SK-N-SH (cell line): ENCODE results near the gene P2RX5. TPM values are rescaled to one million over a fixed set of nuclear protein-coding genes. Genes with fewer than 3 reads are reported as not detected.
"Not testable (repeated sequence)": the region's sequence is repeated elsewhere in the genome, so short reads cannot be mapped to it uniquely, and the experiment has no call there.

Source experiments
- CTCF ChIA-PET: fragments of 300-600, 350-600 bp; formaldehyde crosslinking; extraction: SDS; loops from one replicate; lab custom pipeline; 2021; lab: Yijun Ruan, JAX
- POLR2A ChIA-PET: fragments of 350-600 bp; sonication (Branson Sonifier 250); formaldehyde crosslinking; extraction: SDS; loops from one replicate; lab custom pipeline; 2020; ENCODE audit warnings: antibody characterized with exemption, inconsistent platforms; lab: Yijun Ruan, JAX
- DNase-seq: peaks from one replicate; pipeline ENCODE4 v3.0.0; 2012
- H2AFZ ChIP-seq: fragments of 200-600 bp; sonication (generic); 2 replicates; pipeline ENCODE4 v1.8.1; 2016; ENCODE audit warnings: antibody characterized with exemption, mild to moderate bottlenecking, low read depth
- H3F3A ChIP-seq: fragments of 200-600 bp; sonication (generic); replicated peaks from 2 replicates; pipeline ENCODE3; 2016; ENCODE audit warnings: antibody characterized with exemption, mild to moderate bottlenecking; ENCODE audit not compliant: insufficient read depth
- H3K27ac ChIP-seq, 2 experiments: fragments of 200-500 bp in 1 of 2; fragments of 200-600 bp in 1 of 2; sonication (Bioruptor generic) in 1 of 2; sonication (generic), shearing (Covaris generic) in 1 of 2; 2 replicates each; pipeline versions ENCODE4 v1.5.1 to v1.6.1; 2014 to 2016; ENCODE audit warnings: low read depth in 2 of 2, inconsistent platforms in 1 of 2, low read length in 1 of 2, mild to moderate bottlenecking in 1 of 2, mixed read lengths in 1 of 2
- H3K27me3 ChIP-seq: fragments of 200-600 bp; sonication (generic), shearing (Covaris generic); 2 replicates; pipeline ENCODE4 v1.6.1; 2016; ENCODE audit warnings: mixed run types; ENCODE audit not compliant: insufficient read depth
- H3K36me3 ChIP-seq, 2 experiments: fragments of 200-500 bp in 1 of 2; fragments of 200-600 bp in 1 of 2; sonication (Bioruptor generic) in 1 of 2; sonication (generic) in 1 of 2; replicated peaks in 1 of 2; 2 replicates each; pipeline versions ENCODE3 to v1.5.1; 2014 to 2016; ENCODE audit warnings: low read length in 1 of 2, mild to moderate bottlenecking in 1 of 2; ENCODE audit not compliant: insufficient read depth in 2 of 2, control insufficient read depth in 1 of 2
- H3K4me1 ChIP-seq, 2 experiments: fragments of 200-500 bp in 1 of 2; fragments of 200-600 bp in 1 of 2; sonication (Bioruptor generic) in 1 of 2; sonication (generic), shearing (Covaris generic) in 1 of 2; 2 replicates each; pipeline versions ENCODE4 v1.5.1 to v1.6.1; 2014 to 2016; ENCODE audit warnings: low read depth in 1 of 2, low read length in 1 of 2, mixed run types in 1 of 2; ENCODE audit not compliant: insufficient read depth in 2 of 2, control insufficient read depth in 1 of 2
- H3K4me2 ChIP-seq: fragments of 200-600 bp; sonication (generic), shearing (Covaris generic); 2 replicates; pipeline ENCODE4 v1.6.1; 2017; ENCODE audit warnings: mixed run types
- H3K4me3 ChIP-seq, 2 experiments: fragments of 200-500 bp in 1 of 2; fragments of 200-600 bp in 1 of 2; sonication (Bioruptor generic) in 1 of 2; sonication (generic), shearing (Covaris generic) in 1 of 2; 2 replicates each; pipeline versions ENCODE4 v1.5.1 to v1.8.1; 2014 to 2016; ENCODE audit warnings: low read depth in 2 of 2, inconsistent platforms in 1 of 2, low read length in 1 of 2, mild to moderate bottlenecking in 1 of 2, mixed read lengths in 1 of 2, moderate library complexity in 1 of 2
- H3K79me2 ChIP-seq: fragments of 200-600 bp; sonication (generic); 2 replicates; pipeline ENCODE4 v1.8.1; 2017; ENCODE audit warnings: mild to moderate bottlenecking; ENCODE audit not compliant: insufficient read depth
- H3K9ac ChIP-seq: fragments of 200-600 bp; sonication (generic); 2 replicates; pipeline ENCODE4 v1.6.1; 2017; ENCODE audit warnings: mixed run types
- H3K9me2 ChIP-seq: fragments of 200-600 bp; sonication (generic); 2 replicates; pipeline ENCODE4 v1.6.1; 2017; ENCODE audit warnings: mixed run types
- H3K9me3 ChIP-seq: fragments of 200-600 bp; sonication (generic); 2 replicates; pipeline ENCODE4 v1.6.1; 2017; ENCODE audit warnings: mixed run types, mild to moderate bottlenecking, moderate library complexity
- H4K20me1 ChIP-seq: fragments of 200-600 bp; sonication (generic); 2 replicates; pipeline ENCODE4 v1.6.1; 2017; ENCODE audit warnings: mild to moderate bottlenecking, mixed run types; ENCODE audit not compliant: insufficient read depth
- CHD2 ChIP-seq: fragments of 150-350 bp; IDR thresholded peaks from 2 replicates; pipeline ENCODE4 v1.6.1; 2018; ENCODE audit warnings: low read length; ENCODE audit not compliant: partially characterized antibody
- EP300 ChIP-seq, 2 experiments: IDR thresholded peaks; 2 replicates each; pipeline versions ENCODE4 v1.4.0 to v1.6.1; 2012; ENCODE audit warnings: borderline replicate concordance in 1 of 2, low read depth in 1 of 2, low read length in 1 of 2
- FOSL2 ChIP-seq: IDR thresholded peaks from 2 replicates; pipeline ENCODE4 v1.4.0; 2012; ENCODE audit warnings: low read depth, mild to moderate bottlenecking, moderate library complexity, borderline replicate concordance
- GABPA ChIP-seq: IDR thresholded peaks from 2 replicates; pipeline ENCODE4 v1.4.0; 2012; ENCODE audit warnings: low read depth, mild to moderate bottlenecking
- IRF3 ChIP-seq: fragments of 150-350 bp; IDR thresholded peaks from 2 replicates; pipeline ENCODE4 v1.6.1; 2016; ENCODE audit warnings: mild to moderate bottlenecking, low read depth, low read length
- RXRA ChIP-seq: IDR thresholded peaks from 2 replicates; pipeline ENCODE4 v1.4.0; 2012; ENCODE audit warnings: low read depth, mild to moderate bottlenecking, borderline replicate concordance
- TCF12 ChIP-seq: IDR thresholded peaks from 2 replicates; pipeline ENCODE4 v1.4.0; 2012
- ZBTB33 ChIP-seq: IDR thresholded peaks from 2 replicates; pipeline ENCODE4 v1.4.0; 2012; ENCODE audit warnings: low read depth, borderline replicate concordance
- WGBS: methylation state at CpG from one replicate; pipeline ENCODE4 v1.1.6; 2017; ENCODE audit warnings: low lambda C conversion rate; 5-methylcytosine and 5-hydroxymethylcytosine counted together
- polyA plus RNA-seq, 3 experiments: library from polyadenylated mRNA; depleted of rRNA; stranded (reverse); fragments of >200 nt; gene quantifications; 2 replicates each; pipeline ENCODE4 v1.2.3, GENCODE V29; 2012

Gene P2RX5
- polyA plus RNA-seq, 1 of the 3 experiments (the other 2 are of a cell fraction), result 0.97 TPM

GRCh38 chr17:3710951-3711383, 15.0 kb upstream of the P2RX5 start:
- TF ChIP-seq CHD2 (no peak), GABPA (peak; percentile 20; the same call in 1 of the 2 replicates), ZBTB33 (no peak), IRF3 (no peak), FOSL2 (peak; percentile 32; the same call in 1 of the 2 replicates), TCF12 (no peak)
- Histone ChIP-seq H3K9me3 (no peaks in the 10 kb centered on the region), H3K79me2 (no peaks in the 10 kb centered on the region), H3K4me3 (no peak overlapping the region), H3K9me2 (no peaks in the 10 kb centered on the region), H3F3A (peaks cover 5% of the 10 kb centered on the region), H3K27ac (no peak overlapping the region), H3K36me3 (peaks cover 8 to 10% of the 10 kb centered on the region in 2 experiments), H2AFZ (no peak overlapping the region), H3K4me2 (no peak overlapping the region), H3K27me3 (no peaks in the 10 kb centered on the region), H4K20me1 (no peaks in the 10 kb centered on the region), H3K4me1 (0 out of 4 replicates have a peak, but pooled peaks cover 0 to 4% of the 10 kb centered on the region in 2 experiments), H3K9ac (no peak overlapping the region)
- ChIA-PET CTCF (no interaction called here), POLR2A (interaction anchor here (0.7 kb wide), 1 partner anchor 15 kb away, joined by 3 read pairs; the partner anchor contains the start of gene P2RX5)
- 88% methylated on average over 5 of the region's 5 CpGs for WGBS
- no peak for DNase-seq

GRCh38 chr17:3708366-3708765, 12.4 kb upstream of the P2RX5 start:
- Histone ChIP-seq H3K4me3 (no peak overlapping the region), H3K9me2 (no peaks in the 10 kb centered on the region), H3K27me3 (no peaks in the 10 kb centered on the region), H4K20me1 (no peaks in the 10 kb centered on the region), H2AFZ (no peak overlapping the region)
- WGBS, result 82% methylated on average over 3 of the region's 3 CpGs
- no peak for TF ChIP-seq TCF12
- TF ChIP-seq EP300 (IDR thresholded peaks at IDR 0.05; ENCODE audit: borderline replicate concordance in 1 of 2, low read depth in 1 of 2, low read length in 1 of 2), result no peak
- no peak for TF ChIP-seq IRF3
- TF ChIP-seq RXRA, result no peak
- TF ChIP-seq, all 33 proteins: peak for 0
- no peaks in the 10 kb centered on the region for H3K79me2 ChIP-seq
- H3K4me2 ChIP-seq, result no peak overlapping the region
- H3F3A ChIP-seq, result peaks cover 5% of the 10 kb centered on the region
- H3K36me3 ChIP-seq, result no peaks in the 10 kb centered on the region
- H3K4me1 ChIP-seq, result 0 out of 4 replicates have a peak, but pooled peaks cover 0 to 4% of the 10 kb centered on the region in 2 experiments
- ChIA-PET CTCF (interaction anchor here (1.7 to 2.2 kb wide), 2 partner anchors 25 to 29 kb away, joined by 6 to 8 read pairs; no protein-coding TSS in a partner anchor), POLR2A (no interaction called here)
- no peaks in the 10 kb centered on the region for H3K9me3 ChIP-seq
- no peak overlapping the region for H3K9ac ChIP-seq
- DNase-seq, result no peak
- no peak overlapping the region for H3K27ac ChIP-seq

- H3K9me2 ChIP-seq, H3K27ac ChIP-seq, H3K79me2 ChIP-seq, H3F3A ChIP-seq, DNase-seq, H3K27me3 ChIP-seq, H3K4me3 ChIP-seq, H3K4me2 ChIP-seq, CTCF ChIA-PET, H3K36me3 ChIP-seq, H3K9me3 ChIP-seq, H3K9ac ChIP-seq, POLR2A ChIA-PET, H4K20me1 ChIP-seq, H2AFZ ChIP-seq, H3K4me1 ChIP-seq: not testable (repeated sequence)
- WGBS, result 100% methylated on average over 1 of the region's 1 CpG
Measured at GRCh38 chr17:3705718-3705984, 9.7 kb upstream of the P2RX5 start.
